Measurements from ENCODE around the gene ABCB1. TPM values are rescaled to one million over a fixed set of nuclear protein-coding genes. Genes with fewer than 3 reads are reported as not detected.

ABCB1 gene
- total and polyA plus RNA-seq, 2 of the 13 experiments (the other 11 are each of a cell fraction or from before 2014, with no cell fraction given), result 42.8 to 52.6 TPM

- TF ChIP-seq HNF1A (IDR thresholded peaks at IDR 0.05; ENCODE audit: low read depth), result no peak
- TF ChIP-seq HNF1A (CRISPR knock-in tag; IDR thresholded peaks at IDR 0.05; ENCODE audit: borderline replicate concordance), result no peak; the same call in 1 of the 2 replicates
- no peak for TF ChIP-seq ELF1 (CRISPR knock-in tag; IDR thresholded peaks at IDR 0.05)
- TF ChIP-seq NPAS2 (CRISPR knock-in tag; IDR thresholded peaks at IDR 0.05; ENCODE audit: borderline replicate concordance), result no peak
- TF ChIP-seq ELF3 (CRISPR knock-in tag; IDR thresholded peaks at IDR 0.05), result peak; percentile 67
- TF ChIP-seq MLX (CRISPR knock-in tag; IDR thresholded peaks at IDR 0.05), result no peak; the same call in 1 of the 2 replicates
- no peak for TF ChIP-seq SETDB1 (CRISPR knock-in tag; IDR thresholded peaks at IDR 0.05; ENCODE audit: borderline replicate concordance)
- TF ChIP-seq KLF15 (CRISPR knock-in tag; IDR thresholded peaks at IDR 0.05; ENCODE audit: borderline replicate concordance), result no peak
- TF ChIP-seq ZBTB8A (CRISPR knock-in tag; IDR thresholded peaks at IDR 0.05; ENCODE audit: borderline replicate concordance, low read depth), result no peak
- peak; percentile 85 for TF ChIP-seq ZGPAT (CRISPR knock-in tag; IDR thresholded peaks at IDR 0.05)
- peak; percentile 95 for TF ChIP-seq BCL6 (CRISPR knock-in tag; IDR thresholded peaks at IDR 0.05)
- TF ChIP-seq ZBED4 (CRISPR knock-in tag; IDR thresholded peaks at IDR 0.05; ENCODE audit: borderline replicate concordance), result peak; percentile 75; the same call in 1 of the 2 replicates
- no peak; the same call in 1 of the 2 replicates for TF ChIP-seq ZKSCAN5 (CRISPR knock-in tag; IDR thresholded peaks at IDR 0.05)
- no peak for TF ChIP-seq ZNF329 (CRISPR knock-in tag; IDR thresholded peaks at IDR 0.05; ENCODE audit: low read depth)
- no peak for TF ChIP-seq ELF4 (CRISPR knock-in tag; IDR thresholded peaks at IDR 0.05; ENCODE audit: borderline replicate concordance)
- TF ChIP-seq KLF12 (CRISPR knock-in tag; IDR thresholded peaks at IDR 0.05; ENCODE audit: borderline replicate concordance), result no peak
- 0 out of 2 replicates have a peak, but pooled peaks have one; percentile 23 for TF ChIP-seq ZBTB38 (CRISPR knock-in tag; IDR thresholded peaks at IDR 0.05)
- TF ChIP-seq ZNF775 (CRISPR knock-in tag; IDR thresholded peaks at IDR 0.05; ENCODE audit: borderline replicate concordance), result no peak
Observed at GRCh38 chr7:87463982-87464381, 136.7 kb downstream of the ABCB1 start (continued).
